ENCODE results near the gene GP1BA.

- TF ChIP-seq POLR2A (IDR thresholded peaks at IDR 0.05; ENCODE audit: low read depth, low read length) (no peak), POLR2AphosphoS5 (IDR thresholded peaks at IDR 0.05; ENCODE audit: low read depth, low read length) (no peak), TAF1 (IDR thresholded peaks at IDR 0.05; ENCODE audit: borderline replicate concordance, low read depth, low read length) (no peak)
Observed at GRCh38 chr17:4887581-4887980, 44.5 kb upstream of the GP1BA start.

All from GM12892 (cell line).